Measurements from ENCODE around the gene NUP133. TPM values are rescaled to one million over a fixed set of nuclear protein-coding genes. Genes with fewer than 3 reads are reported as not detected.

NUP133 gene
- total and polyA plus RNA-seq, 4 donors: 12.9 to 57.6 (median 25.3) TPM

DNA sequence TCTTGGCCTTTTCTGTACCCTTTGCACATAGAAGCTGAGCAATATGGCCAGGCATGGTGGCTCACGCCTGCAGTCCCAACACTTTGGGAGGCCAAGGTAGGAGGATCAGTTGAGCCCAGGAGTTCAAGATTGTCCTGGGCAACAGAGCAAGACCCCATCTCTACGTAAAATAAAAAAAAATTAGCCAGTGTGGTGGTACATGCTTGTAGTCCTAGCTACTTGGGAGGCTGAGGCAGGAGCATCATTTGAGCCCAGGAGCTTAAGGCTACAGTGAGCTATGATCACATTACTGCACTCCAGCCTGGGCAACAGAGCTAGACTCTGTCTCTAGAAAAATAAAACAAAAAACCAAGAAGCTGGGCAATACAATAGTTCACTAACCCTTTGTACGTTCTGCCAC is 80.6 kb downstream of the NUP133 start:
- Histone ChIP-seq H3K36me3 (ENCODE audit: control insufficient read depth in 4 of 4, insufficient read depth in 4 of 4, low read length in 4 of 4) (no peaks in the 10 kb centered on the region), H3K27ac (ENCODE audit: low read depth in 1 of 2, low read length in 1 of 2) (no peak overlapping the region), H3K4me3 (no peak overlapping the region), H3K9me3 (ENCODE audit: control insufficient read depth in 4 of 4, insufficient read depth in 3 of 4, low read length in 3 of 4) (peaks cover 0 to 9% (median 1%) of the 10 kb centered on the region in 4 donors), H3K4me1 (ENCODE audit: control insufficient read depth in 5 of 5, insufficient read depth in 5 of 5, low read length in 5 of 5) (peaks cover 0 to 14% (median 4%) of the 10 kb centered on the region in 5 donors), H3K27me3 (ENCODE audit: control insufficient read depth in 3 of 3, insufficient read depth in 3 of 3, low read length in 2 of 3) (peaks cover 4 to 31% (median 24%) of the 10 kb centered on the region in 3 donors), H3K9ac (ENCODE audit: insufficient read depth in 1 of 2, low read length in 2 of 2) (no peak overlapping the region)
- no peak for ATAC-seq (ENCODE audit: insufficient read depth, low FRiP score)
- DNase-seq: no peak
- TF ChIP-seq, protein P1, sequence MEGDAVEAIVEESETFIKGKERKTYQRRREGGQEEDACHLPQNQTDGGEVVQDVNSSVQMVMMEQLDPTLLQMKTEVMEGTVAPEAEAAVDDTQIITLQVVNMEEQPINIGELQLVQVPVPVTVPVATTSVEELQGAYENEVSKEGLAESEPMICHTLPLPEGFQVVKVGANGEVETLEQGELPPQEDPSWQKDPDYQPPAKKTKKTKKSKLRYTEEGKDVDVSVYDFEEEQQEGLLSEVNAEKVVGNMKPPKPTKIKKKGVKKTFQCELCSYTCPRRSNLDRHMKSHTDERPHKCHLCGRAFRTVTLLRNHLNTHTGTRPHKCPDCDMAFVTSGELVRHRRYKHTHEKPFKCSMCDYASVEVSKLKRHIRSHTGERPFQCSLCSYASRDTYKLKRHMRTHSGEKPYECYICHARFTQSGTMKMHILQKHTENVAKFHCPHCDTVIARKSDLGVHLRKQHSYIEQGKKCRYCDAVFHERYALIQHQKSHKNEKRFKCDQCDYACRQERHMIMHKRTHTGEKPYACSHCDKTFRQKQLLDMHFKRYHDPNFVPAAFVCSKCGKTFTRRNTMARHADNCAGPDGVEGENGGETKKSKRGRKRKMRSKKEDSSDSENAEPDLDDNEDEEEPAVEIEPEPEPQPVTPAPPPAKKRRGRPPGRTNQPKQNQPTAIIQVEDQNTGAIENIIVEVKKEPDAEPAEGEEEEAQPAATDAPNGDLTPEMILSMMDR (IDR thresholded peaks at IDR 0.05; ENCODE audit: control extremely low read depth, extremely low read depth): no peak
- 89 to 90% methylated on average over 3 of the region's 3 CpGs for WGBS, 2 donors

DNA sequence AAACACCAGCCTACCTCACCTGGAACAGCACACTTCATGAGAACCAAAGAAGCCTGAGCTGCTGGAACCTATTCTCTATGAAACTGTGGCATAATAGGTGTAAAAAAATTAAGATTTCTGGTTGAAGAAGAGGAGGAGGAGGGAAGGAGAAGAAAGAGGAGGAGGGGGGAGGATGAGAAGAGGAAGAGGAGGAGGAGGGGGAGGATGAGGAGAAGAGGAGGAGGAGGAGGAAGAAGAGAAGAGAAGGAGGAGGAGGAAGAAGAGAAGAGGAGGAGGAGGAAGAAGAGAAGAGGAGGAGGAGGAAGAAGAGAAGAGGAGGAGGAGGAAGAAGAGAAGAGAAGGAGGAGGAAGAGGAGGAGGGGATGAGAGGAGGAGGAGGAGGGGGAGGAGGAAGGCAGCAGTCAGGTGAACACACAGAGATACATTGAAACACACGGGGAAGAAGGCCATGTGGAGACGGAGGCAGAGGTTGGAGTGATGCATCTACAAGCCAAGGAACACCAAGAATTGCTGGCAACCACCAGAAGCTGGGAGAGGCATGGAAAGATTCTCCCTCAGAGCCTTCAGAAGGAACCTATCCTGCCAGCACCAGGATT is 82.5 kb downstream of the NUP133 start:
- peaks cover 4 to 14% (median 13%) of the 10 kb centered on the region in 3 donors for H3K27me3 ChIP-seq (ENCODE audit: control insufficient read depth in 3 of 3, insufficient read depth in 3 of 3, low read length in 2 of 3)
- WGBS, 2 donors: 76 to 88% methylated on average over 2 of the region's 2 CpGs
- TF ChIP-seq, protein P1 (IDR thresholded peaks at IDR 0.05; ENCODE audit: control extremely low read depth, extremely low read depth): no peak

DNA sequence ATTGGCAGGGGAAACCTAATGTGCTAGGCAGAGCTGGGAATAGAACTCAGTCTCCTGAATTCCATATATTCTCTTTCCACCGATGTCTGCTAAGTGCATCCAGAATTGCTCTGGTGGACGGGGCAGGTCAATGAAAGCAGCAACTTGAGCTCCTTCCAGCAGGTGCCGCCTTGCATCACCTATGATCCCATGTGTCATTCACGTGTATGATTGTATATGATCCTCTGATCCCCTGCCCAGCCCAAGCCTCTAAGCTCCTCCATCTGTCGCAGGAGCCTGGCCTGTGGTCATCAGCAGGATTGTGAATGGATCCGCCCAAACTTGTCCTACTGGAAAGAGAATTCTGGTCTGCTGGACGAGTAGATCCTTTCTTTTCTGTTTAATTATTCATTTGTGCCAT is 87.4 kb downstream of the NUP133 start:
- WGBS, 2 donors: 79% methylated on average over 7 of the region's 7 CpGs
- ATAC-seq (ENCODE audit: insufficient read depth, low FRiP score): no peak
- H3K27ac ChIP-seq (ENCODE audit: low read depth in 1 of 2, low read length in 1 of 2): no peak overlapping the region
- peaks cover 0 to 2% (median 0%) of the 10 kb centered on the region in 3 donors for H3K27me3 ChIP-seq (ENCODE audit: control insufficient read depth in 3 of 3, insufficient read depth in 3 of 3, low read length in 2 of 3)
- no peak for DNase-seq
- TF ChIP-seq, protein P1 (IDR thresholded peaks at IDR 0.05; ENCODE audit: control extremely low read depth, extremely low read depth): no peak
- no peaks in the 10 kb centered on the region for H3K36me3 ChIP-seq (ENCODE audit: control insufficient read depth in 4 of 4, insufficient read depth in 4 of 4, low read length in 4 of 4)
- no peak overlapping the region for H3K4me3 ChIP-seq
- no peaks in the 10 kb centered on the region for H3K4me1 ChIP-seq (ENCODE audit: control insufficient read depth in 5 of 5, insufficient read depth in 5 of 5, low read length in 5 of 5)
- peaks cover 0 to 3% (median under 1%) of the 10 kb centered on the region in 4 donors for H3K9me3 ChIP-seq (ENCODE audit: control insufficient read depth in 4 of 4, insufficient read depth in 3 of 4, low read length in 3 of 4)
- no peak overlapping the region for H3K9ac ChIP-seq (ENCODE audit: insufficient read depth in 1 of 2, low read length in 2 of 2)

More for the DNA sequence above, 82.5 kb downstream of the NUP133 start:
- DNase-seq: no peak
- no peaks in the 10 kb centered on the region for H3K36me3 ChIP-seq (ENCODE audit: control insufficient read depth in 4 of 4, insufficient read depth in 4 of 4, low read length in 4 of 4)
- ATAC-seq (ENCODE audit: insufficient read depth, low FRiP score): no peak
- H3K9ac ChIP-seq (ENCODE audit: insufficient read depth in 1 of 2, low read length in 2 of 2): no peak overlapping the region
- H3K4me1 ChIP-seq (ENCODE audit: control insufficient read depth in 5 of 5, insufficient read depth in 5 of 5, low read length in 5 of 5): no peaks in the 10 kb centered on the region
- no peak overlapping the region for H3K27ac ChIP-seq (ENCODE audit: low read depth in 1 of 2, low read length in 1 of 2)
- H3K9me3 ChIP-seq (ENCODE audit: control insufficient read depth in 4 of 4, insufficient read depth in 3 of 4, low read length in 3 of 4): peaks cover 0 to 3% (median 1%) of the 10 kb centered on the region in 4 donors
- no peak overlapping the region for H3K4me3 ChIP-seq
